Keratinocyte (primary cell): ENCODE measurements around the gene TMC1. TPM values are rescaled to one million over a fixed set of nuclear protein-coding genes. Genes with fewer than 3 reads are reported as not detected.

Experiments used
- DNase-seq: peaks from one replicate; pipeline ENCODE4 v3.0.0-alpha.2; 2011; ENCODE audit warnings: low read depth, missing footprints, low spot score
- FAIRE-seq: peaks from 2 replicates; lab custom pipeline; 2011; peaks lifted over from hg19 to GRCh38; lab: Jason Lieb, UNC
- H2AFZ ChIP-seq: 2 replicates; pipeline ENCODE4 v1.6.0; 2012; ENCODE audit warnings: low read length, control low read depth, inconsistent platforms; ENCODE audit not compliant: control insufficient read depth
- H3K27ac ChIP-seq: 2 replicates; pipeline ENCODE4 v1.5.1; 2011; ENCODE audit warnings: low read length; ENCODE audit not compliant: control insufficient read depth, insufficient read depth
- H3K27me3 ChIP-seq: 3 replicates; pipeline ENCODE4 v1.6.0; 2011; ENCODE audit warnings: low read length; ENCODE audit not compliant: control insufficient read depth, insufficient read depth; ENCODE audit errors: extremely low read depth
- H3K36me3 ChIP-seq, 2 experiments: 2 replicates in 1 of 2; 3 replicates in 1 of 2; pipeline ENCODE4 v1.5.1; 2011; ENCODE audit warnings: low read length in 2 of 2, mild to moderate bottlenecking in 1 of 2; ENCODE audit not compliant: control insufficient read depth in 2 of 2, insufficient read depth in 2 of 2; ENCODE audit errors: extremely low read depth in 1 of 2
- H3K4me1 ChIP-seq: 3 replicates; pipeline ENCODE4 v1.5.1; 2011; ENCODE audit warnings: low read length; ENCODE audit not compliant: control insufficient read depth, insufficient read depth; ENCODE audit errors: extremely low read depth
- H3K4me2 ChIP-seq: 3 replicates; pipeline ENCODE4 v1.6.0; 2011; ENCODE audit warnings: low read depth, low read length; ENCODE audit not compliant: control insufficient read depth, insufficient read depth; ENCODE audit errors: extremely low read depth
- H3K4me3 ChIP-seq, 3 experiments: fragments of 200-600 bp in 1 of 3; sonication (generic) in 1 of 3; 2 replicates in 2 of 3; 3 replicates in 1 of 3; pipeline ENCODE4 v1.5.1; 2011 to 2016; ENCODE audit warnings: low read length in 3 of 3, mild to moderate bottlenecking in 3 of 3, control low read depth in 2 of 3, inconsistent platforms in 1 of 3, low read depth in 1 of 3, mixed read lengths in 1 of 3, mixed run types in 1 of 3, moderate library complexity in 1 of 3; ENCODE audit not compliant: control insufficient read depth in 2 of 3, insufficient read depth in 2 of 3; ENCODE audit errors: extremely low read depth in 1 of 3
- H3K79me2 ChIP-seq: 2 replicates; pipeline ENCODE4 v1.6.0; 2012; ENCODE audit warnings: low read length; ENCODE audit not compliant: control insufficient read depth, insufficient read depth
- H3K9ac ChIP-seq: 3 replicates; pipeline ENCODE4 v1.6.0; 2011; ENCODE audit warnings: low read length; ENCODE audit not compliant: control insufficient read depth, insufficient read depth; ENCODE audit errors: extremely low read depth
- H3K9me1 ChIP-seq: 3 replicates; pipeline ENCODE4 v1.6.0; 2011; ENCODE audit warnings: low read length; ENCODE audit not compliant: control insufficient read depth, insufficient read depth; ENCODE audit errors: extremely low read depth
- H3K9me3 ChIP-seq: 2 replicates; pipeline ENCODE4 v1.5.1; 2012; ENCODE audit warnings: low read depth, low read length; ENCODE audit not compliant: control insufficient read depth
- H4K20me1 ChIP-seq: 3 replicates; pipeline ENCODE4 v1.6.0; 2011; ENCODE audit warnings: low read length; ENCODE audit not compliant: control insufficient read depth, insufficient read depth; ENCODE audit errors: extremely low read depth
- CTCF ChIP-seq, 3 experiments: IDR thresholded peaks in 1 of 3; conservative IDR thresholded peaks in 1 of 3; optimal IDR thresholded peaks in 1 of 3; 2 replicates in 2 of 3; 3 replicates in 1 of 3; pipeline versions ENCODE3 to v1.5.1; 2011; ENCODE audit warnings: low read length in 3 of 3, mild to moderate bottlenecking in 3 of 3, moderate library complexity in 2 of 3, control low read depth in 1 of 3, inconsistent platforms in 1 of 3; ENCODE audit not compliant: insufficient read depth in 2 of 3; ENCODE audit errors: extremely low read depth in 1 of 3
- EZH2 ChIP-seq: IDR thresholded peaks from one replicate; pipeline ENCODE4 v1.6.1; 2012; ENCODE audit warnings: inconsistent platforms, mild to moderate bottlenecking, low read length, moderate library complexity
- dilution Hi-C: fragments of 300-500 bp; cut with MboI; formaldehyde crosslinking; loops from one replicate; pipeline ENCODE4 v1.7.0; 2020; ENCODE audit warnings: low sequenced_read_pairs; ENCODE audit not compliant: extremely low pct_ligation_motif_present
- polyA plus RNA-seq, 5 experiments: library from polyadenylated mRNA; depleted of rRNA in 3 of 5; stranded (reverse) in 3 of 5; stranded (forward) in 1 of 5; unstranded in 1 of 5; fragments of >200 nt; gene quantifications; 1 replicate in 1 of 5; 2 replicates in 3 of 5; 3 replicates in 1 of 5; pipeline versions ENCODE4 v1.2.1 to v1.2.3, GENCODE V29; 2011 to 2012; ENCODE audit warnings: missing spikeins in 2 of 5, low read depth in 1 of 5, low replicate concordance in 1 of 5

The TMC1 gene
- polyA plus RNA-seq, 1 donor (not counting 4 experiments of a cell fraction or from before 2014, with no cell fraction given), result 0.05 TPM

- H3K4me2 ChIP-seq, result no peak overlapping the region
- TF ChIP-seq EZH2, result no peak
- TF ChIP-seq CTCF (optimal IDR thresholded peaks at IDR 0.05 in 1 of 3, IDR thresholded peaks at IDR 0.05 in 1 of 3, conservative IDR thresholded peaks at IDR 0.05 in 1 of 3; ENCODE audit: extremely low read depth in 1 of 3, insufficient read depth in 2 of 3, low read length in 3 of 3), result no peak
- no peak overlapping the region for H3K27ac ChIP-seq
- no peaks in the 10 kb centered on the region for H3K9me3 ChIP-seq
- DNase-seq (no peak), FAIRE-seq (no peak)
- H4K20me1 ChIP-seq, result no peaks in the 10 kb centered on the region
- no peaks in the 10 kb centered on the region for H3K79me2 ChIP-seq
- no peaks in the 10 kb centered on the region for H3K9me1 ChIP-seq
- no peak overlapping the region for H3K4me3 ChIP-seq
- no peak overlapping the region for H3K9ac ChIP-seq
- dilution Hi-C loops, result no loop called here
- no peaks in the 10 kb centered on the region for H3K27me3 ChIP-seq
- peaks cover 12% of the 10 kb centered on the region for H3K4me1 ChIP-seq
- no peak overlapping the region for H2AFZ ChIP-seq
- H3K36me3 ChIP-seq, result no peaks in the 10 kb centered on the region
Measured at GRCh38 chr9:72826996-72827949, 305.9 kb downstream of the TMC1 start.

- H3K4me2 ChIP-seq, result peak overlapping the region; percentile 46
- peaks cover 12% of the 10 kb centered on the region for H3K4me1 ChIP-seq
- peak overlapping the region; percentile 45 for H2AFZ ChIP-seq
- H4K20me1 ChIP-seq, result no peaks in the 10 kb centered on the region
- H3K79me2 ChIP-seq, result no peaks in the 10 kb centered on the region
- H3K9me1 ChIP-seq, result no peaks in the 10 kb centered on the region
- no peaks in the 10 kb centered on the region for H3K27me3 ChIP-seq
- H3K36me3 ChIP-seq, result no peaks in the 10 kb centered on the region
- H3K9me3 ChIP-seq, result no peaks in the 10 kb centered on the region
- no peak for TF ChIP-seq EZH2
- no peak overlapping the region for H3K4me3 ChIP-seq
- FAIRE-seq (peak; percentile 92), DNase-seq (peak; percentile 44)
- H3K27ac ChIP-seq, result peak overlapping the region; percentile 47
- H3K9ac ChIP-seq, result no peak overlapping the region
- dilution Hi-C loops, result no loop called here
Measured at GRCh38 chr9:72827950-72828731, 306.7 kb downstream of the TMC1 start.
